Stimulated activated CD8-positive, alpha-beta memory T cell treated with anti-CD3 and anti-CD28 coated beads, Interleukin-4, amount 100 ng/mL, for 4 hours (primary cell): Measurements from ENCODE around the gene CAB39.

Experiments used
- DNase-seq, 2 donors: peaks; one replicate each; pipeline ENCODE4 v3.0.0-alpha.2; 2020; ENCODE audit warnings: low read depth in 2 of 2, low spot score in 1 of 2

Gene CAB39

DNA sequence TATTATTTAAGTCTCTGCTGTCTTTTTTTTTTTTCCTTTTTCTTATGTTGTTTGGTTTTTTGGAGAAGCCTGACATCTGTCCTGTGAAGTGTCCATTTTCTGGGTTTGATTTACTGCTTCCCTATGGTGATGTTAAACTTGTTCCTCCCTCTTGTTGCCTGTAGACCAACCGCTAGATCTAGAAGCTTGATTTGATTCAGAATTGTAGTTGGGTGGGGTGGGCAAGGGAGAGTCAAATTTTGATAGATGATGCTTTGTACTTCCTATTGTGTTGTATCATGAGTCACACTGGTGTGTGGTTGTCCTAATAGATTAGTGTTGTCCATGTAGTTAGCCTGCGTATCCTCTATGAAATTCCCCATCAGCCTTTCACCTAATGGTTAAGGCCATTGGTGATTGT lies 35.4 kb downstream of the CAB39 start:
- no peak for DNase-seq

DNA sequence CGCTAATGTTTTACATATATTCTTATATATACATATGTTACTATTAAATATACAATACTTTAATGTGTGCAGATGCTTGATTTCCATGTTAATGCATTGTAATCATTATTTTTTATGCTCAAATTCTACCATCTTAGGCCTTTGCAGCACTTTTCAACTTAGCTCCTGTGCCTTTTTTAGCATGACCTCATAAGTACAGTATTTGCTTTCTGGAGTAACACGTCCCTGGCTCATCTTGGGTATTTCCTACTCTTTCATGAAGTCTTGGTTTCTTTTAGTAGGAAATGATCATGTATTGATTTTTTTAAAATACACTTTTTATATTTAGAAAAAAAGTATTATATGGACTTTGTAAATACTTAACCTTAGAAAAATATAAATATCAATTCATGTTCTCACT lies 36.5 kb downstream of the CAB39 start:
- no peak for DNase-seq

DNA sequence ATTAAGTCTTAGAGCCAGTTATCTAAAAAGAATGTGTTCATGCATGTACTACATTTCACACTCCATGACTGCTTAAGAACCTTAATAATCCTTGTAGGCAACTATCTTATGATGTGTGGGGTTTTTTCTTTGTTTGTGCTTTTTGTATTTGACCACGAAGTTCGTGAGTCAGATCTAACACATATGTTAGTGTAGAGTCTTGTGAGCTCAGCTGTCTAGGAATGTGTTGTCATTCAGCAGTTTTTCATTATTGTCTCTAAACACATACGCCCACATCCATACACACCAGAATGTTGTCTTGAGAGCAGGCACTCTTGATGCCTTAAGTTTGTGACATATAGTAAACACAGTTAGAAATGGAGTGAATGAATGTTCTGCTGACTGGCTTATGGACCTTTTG lies 38.4 kb downstream of the CAB39 start:
- DNase-seq = no peak

DNA sequence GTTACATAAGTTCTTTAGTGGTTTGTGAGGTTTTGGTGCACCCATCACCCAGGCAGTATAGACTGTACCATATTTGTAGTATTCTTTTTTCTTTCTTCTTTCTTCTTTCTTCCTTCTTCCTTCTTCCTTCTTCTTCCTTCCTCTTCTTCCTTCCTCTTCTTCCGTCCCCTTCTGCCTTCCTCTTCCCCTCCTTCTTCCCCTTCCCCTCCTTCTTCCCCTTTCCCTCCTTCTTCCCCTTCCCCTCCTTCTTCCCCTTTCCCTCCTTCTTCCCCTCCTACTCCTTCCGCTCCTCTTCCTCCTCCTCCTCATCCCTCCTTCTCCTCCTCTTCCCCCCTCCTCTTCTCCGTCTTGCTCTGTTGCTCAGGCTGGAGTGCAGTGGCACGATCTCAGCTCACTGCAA lies 41.6 kb downstream of the CAB39 start:
- DNase-seq = no peak

DNA sequence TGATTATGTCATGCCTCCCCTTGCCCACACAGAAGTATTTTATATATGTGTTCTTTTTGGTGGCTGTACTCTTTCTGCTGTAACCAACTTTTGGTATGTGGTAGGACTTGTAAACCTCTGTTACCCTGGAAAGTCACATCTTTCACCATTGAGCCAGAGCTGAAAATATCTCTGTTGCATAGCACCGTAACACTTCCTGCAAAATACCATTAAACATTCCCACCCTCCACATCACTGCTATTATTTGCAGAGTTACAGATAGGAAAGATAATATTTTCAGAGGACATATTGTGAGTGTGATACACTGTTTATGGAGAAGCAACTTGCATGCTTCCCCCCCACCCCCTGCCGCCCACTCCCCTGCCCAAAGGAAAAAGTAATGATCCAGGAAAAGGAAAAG lies 44.8 kb downstream of the CAB39 start:
- no peak for DNase-seq

DNA sequence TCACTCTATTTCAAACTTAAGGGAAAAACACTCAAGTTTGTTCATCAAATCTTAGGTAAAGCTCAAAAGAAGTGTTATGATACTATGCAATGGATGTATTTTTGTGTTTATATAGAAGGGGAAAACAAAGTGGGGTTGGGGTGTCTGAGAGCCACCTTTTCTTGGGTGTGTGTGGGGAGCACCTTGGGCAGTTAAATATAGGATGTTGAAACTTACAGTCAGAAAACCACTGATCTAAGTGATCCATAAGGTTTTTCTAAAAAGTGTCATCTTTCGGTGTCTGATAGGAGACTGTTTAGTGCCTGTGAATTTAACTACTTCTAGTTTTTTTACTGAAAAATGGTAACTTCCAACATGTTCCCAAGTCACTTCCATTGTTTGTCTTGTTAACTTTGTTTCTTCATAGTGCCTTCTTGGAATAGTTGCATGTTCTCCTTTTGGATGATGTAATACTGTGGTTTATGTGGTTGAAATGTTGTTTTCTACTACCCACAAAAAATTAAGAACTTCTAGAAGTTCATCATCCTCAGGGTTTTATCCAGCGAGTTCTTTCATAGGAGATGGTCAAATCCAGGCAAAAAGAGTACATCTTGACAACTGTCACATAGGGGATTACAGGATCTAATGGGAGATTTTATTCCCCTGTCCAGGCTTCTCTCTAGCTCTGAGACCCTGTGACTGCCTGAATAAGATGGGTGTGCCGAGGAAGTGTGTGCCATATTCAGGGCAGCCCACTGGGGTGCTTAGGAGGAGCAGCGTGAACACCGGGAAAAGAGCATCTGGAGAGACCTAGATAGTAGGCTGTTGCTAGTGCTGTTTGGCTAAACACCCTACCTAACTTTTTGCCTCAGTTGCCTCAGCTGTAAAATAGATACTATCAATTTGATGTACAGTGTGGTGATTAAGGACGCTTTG lies 46.2 kb downstream of the CAB39 start:
- DNase-seq = no peak

DNA sequence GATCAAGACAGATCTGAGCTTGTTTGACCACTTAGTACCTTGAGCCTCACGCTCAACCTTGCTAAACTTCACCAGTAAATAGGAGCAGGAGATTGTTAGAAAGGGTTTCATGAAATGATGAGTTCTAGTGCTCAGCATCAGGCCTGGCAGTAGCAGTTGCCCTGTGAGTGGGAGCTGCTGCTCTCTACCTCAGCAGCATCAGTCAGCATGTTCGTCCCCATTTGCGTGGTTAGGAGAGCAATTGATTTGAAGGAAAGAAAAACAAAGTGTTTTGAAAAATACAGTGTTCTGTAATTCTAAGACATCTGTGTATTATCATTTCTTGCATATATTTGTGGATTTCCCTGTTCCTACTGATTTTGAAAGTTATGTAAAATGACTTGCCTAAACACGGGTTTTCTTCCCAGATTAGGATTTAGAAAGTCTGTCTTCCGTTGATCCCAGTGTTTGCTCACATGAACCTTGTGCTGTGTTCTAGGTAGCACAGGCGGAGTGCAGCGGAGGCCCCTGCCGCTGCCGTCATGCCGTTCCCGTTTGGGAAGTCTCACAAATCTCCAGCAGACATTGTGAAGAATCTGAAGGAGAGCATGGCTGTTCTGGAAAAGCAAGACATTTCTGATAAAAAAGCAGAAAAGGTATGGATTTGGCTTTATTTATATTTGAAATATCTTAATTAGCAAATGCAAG lies 47.0 kb downstream of the CAB39 start:
- DNase-seq = no peak

DNA sequence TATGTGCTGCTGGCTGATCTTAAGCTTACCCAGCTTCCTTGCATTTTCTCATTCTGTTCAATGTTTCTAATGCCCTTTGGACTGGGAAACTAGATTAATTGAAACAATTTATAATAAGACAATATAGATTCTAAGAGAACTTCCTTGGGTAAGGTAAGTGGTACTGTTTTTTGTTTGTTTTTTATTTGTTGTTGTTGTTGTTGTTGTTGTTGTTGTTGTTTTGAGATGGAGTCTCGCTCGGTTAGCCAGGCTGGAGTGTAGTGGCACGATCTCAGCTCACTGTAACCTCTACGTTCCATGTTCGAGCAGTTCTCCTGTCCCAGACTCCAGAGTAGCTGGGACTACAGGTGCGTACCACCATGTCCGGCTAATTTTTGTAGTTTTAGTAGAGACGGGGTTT lies 49.1 kb downstream of the CAB39 start:
- DNase-seq = no peak

DNA sequence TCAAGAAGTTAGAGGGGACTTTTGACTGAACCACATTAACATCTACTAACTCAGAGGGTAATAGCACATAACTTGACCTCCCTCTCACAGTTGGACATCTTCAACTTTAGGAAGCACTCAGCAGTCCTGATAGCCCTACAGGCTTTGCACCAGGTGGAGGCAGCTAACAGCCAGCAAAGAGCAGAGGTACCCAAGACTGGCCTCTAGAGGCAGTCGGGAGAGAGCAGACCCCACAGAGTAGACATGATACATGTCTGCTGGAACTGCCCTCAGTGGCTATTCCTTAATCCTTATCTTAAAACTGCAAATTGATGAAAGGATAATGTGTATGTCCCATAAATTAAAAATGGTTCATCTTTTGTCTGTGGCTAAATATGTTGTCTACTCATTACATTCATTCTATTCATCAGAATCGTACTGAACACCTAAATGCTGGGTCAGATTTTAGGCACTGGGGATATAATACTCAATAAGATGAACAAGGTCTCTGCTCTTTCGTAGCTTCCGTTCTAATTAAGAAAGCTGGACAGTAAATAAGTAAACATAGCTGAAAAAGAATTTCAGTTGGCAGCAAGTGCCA lies 49.8 kb downstream of the CAB39 start:
- DNase-seq = peak in 1 of 2 donors; percentile 6

DNA sequence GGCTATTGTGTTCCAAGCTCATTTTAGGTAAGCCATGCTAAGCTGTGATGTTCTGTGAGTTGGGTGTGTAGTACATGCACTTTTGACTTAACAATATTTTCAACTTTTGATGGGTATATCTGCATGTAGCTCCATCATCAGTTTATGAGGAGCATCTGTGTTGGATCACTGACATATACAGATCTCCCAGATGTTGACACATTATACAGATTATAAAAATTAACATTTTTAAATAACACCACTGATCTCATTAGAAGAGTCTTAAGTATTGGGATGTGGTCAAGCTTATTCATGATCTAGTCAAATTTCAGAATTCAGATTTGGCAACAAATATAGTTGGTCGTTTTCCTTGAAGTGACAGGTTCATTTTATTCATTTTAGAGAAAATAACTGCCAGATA lies 51.7 kb downstream of the CAB39 start:
- no peak for DNase-seq

DNA sequence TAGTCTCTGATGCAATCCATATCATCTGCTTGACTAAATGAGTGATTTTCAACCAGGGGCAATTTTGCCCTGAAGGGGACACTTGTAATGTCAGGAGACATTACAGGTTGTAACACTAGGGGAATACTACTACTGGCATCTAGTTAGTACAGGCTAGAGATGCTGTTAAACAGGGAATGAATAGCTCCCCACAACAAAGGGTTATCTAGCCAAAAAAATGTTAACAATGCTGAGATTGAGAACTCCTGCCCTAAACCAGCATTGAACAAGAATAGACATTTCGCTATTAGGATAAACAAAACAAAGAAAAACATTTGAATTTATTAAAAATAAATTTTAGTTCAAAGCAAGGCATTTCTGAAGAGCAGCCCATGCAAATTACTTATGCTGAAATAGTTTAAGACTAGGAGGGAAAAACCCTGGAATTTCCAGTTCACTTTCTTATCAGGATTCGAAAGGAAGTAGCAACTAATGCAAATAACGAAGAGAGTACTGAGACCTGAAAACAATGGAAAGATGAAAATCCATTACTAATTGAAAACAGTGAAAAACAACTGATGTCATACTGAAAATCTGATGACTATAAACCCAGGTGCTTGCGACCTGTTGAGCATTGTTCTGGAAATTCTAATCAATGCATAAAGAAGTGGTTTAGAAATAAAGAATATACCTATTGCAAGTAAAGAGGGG lies 53.1 kb downstream of the CAB39 start:
- no peak for DNase-seq

DNA sequence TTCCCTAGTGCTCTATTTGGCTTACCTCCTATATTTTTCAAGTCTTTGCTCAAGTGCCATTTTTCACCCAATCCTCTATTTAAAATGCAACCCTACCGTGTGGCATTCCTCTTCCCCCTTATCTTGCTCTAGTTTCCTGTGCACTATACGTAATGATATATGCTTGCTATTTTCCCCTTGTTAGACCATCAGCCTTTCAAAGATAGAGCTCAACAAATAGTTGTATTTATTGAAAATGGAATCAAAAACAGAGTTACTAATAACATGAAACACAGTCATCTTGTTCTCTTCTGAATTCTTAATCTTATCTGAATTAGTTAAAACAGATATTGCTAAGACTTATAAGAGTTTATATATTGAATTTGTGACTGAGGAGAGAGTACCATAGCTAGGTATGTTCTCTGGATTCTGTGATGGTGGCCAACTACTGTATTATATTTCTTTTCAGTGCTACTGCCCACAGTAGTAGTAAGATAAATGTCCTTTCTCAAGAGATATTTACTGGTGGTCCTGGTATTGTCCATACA lies 55.3 kb downstream of the CAB39 start:
- no peak for DNase-seq

DNA sequence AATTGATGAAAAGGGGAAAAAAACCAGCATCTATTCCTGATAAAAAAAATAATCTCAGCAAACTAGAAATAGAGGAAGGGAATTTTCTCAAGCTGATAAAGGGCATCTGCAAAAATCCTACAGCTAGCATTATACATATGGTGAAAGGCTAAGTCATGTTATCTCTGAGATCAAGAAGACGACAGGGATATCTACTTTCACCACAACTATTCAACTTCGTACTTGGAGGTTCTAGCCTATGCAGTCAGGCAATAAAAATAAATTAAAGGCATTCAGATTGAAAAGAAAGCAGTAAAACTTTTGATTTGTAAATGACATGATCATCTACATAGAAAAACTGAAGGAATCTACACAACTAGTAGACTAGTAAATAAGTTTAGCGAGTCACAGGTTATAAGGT lies 58.2 kb downstream of the CAB39 start:
- no peak for DNase-seq

DNA sequence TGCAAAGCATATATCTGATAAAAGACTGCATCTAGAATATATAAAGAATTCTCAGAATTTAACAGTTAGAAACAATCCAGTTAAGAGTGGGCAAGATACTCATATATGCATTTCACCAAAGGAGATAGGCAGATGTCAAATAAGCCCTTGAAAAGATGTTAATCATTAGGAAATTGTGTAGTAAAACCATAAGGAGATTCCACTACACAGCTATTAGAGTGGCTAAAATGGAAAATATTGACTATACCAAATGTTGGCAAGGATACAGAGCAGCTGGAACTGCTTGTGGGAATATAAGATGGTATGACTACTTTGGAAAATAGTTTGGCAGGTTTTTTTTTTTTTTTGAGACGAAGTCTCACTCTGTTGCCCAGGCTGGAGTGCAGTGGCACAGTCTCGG lies 59.5 kb downstream of the CAB39 start:
- DNase-seq = no peak

DNA sequence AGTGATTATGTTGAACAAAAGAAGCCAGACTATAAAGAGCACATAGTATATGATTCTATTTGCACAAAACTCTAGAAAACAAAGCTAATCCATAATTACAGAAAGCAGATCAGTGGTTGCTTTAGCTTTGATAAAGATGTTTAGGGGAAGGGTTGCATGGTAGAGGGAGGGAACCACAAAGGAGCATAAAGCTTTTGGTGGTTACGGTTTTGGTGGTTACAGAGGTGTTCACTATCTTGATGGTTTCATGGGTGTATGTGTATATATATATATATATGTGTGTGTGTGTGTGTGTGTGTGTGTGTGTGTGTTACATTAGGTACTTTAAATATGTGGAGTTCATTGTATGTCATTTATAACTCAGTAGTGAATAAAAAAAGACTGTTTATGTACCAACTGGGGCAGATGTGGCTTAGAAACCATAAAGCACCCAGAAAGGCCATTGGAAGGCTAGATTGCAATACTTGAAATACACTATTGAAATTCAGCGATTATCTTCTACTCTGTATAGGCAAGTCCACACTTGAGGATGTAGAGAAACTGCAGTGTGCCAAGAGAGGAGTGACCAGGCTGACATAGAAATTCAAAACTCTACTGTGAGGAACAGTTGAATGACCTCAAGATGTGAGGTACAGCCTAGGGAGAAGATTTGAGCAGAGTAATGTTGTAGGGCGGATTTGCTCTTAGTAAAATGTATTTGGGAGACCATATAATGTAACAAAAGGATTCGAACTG lies 60.6 kb downstream of the CAB39 start:
- DNase-seq = no peak

DNA sequence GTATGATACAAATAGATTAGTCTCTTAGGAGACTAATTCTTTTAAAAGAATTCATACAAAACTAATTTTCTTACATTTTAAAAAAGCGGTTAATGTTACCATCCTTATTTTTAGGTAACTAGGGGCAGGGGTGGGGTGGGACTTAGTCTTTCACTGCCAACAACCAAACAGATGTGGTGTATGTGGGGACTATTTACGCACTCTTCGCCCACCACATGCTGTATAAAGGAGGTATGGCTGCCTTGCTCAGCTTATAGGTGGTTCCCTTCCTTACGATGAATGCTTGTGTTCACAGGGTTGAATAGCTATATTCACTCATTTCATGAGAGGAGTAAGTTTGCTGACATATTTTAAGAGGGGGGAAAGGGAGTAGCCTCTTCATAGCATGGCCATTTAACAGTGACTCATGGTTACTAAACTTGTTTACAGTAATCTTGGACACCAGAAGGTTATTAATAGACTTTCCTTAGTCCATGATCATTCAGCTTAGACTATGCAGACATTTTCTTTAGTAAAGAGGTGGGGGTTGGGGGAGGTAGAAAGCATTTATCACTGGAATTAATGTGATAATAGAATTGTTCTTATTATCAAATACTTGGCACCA lies 61.8 kb downstream of the CAB39 start:
- no peak for DNase-seq

DNA sequence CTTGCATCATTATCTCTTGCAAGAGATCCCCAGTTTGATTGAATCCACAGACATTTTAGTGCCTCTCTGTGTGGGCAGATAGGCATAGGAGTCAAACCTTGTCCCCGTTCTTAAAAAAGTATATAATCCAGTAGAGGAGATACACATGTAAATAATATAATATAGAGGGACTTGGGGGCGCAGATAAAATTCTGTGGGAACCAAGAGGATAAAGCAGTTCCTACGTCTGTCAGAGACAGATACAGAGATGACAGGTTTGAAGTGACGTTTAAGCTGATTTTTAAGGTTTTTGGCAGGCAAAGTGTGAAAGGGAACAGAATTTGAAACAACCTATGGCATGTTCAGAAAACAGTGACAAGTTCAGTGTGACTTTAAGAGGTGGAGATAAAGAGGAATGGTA lies 63.1 kb downstream of the CAB39 start:
- DNase-seq = no peak

DNA sequence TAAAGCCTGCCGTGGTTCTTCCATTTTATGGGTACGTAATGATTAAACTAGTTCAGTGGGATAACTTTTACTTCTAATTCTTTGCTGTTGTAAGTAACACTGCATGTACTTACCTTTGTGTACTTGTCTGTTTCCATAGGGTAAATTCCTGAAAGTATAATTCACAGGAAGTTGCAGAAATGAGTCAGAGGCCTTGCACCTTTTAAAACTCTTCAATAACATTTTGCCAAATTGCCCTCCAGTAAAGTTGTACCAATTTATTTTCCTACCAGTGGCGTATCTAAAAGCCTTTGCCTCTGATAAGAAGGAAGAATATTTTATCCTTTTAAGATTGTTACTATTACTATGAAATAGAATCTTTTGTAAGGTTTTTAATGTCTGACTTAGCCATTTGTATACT lies 65.1 kb downstream of the CAB39 start:
- no peak for DNase-seq

DNA sequence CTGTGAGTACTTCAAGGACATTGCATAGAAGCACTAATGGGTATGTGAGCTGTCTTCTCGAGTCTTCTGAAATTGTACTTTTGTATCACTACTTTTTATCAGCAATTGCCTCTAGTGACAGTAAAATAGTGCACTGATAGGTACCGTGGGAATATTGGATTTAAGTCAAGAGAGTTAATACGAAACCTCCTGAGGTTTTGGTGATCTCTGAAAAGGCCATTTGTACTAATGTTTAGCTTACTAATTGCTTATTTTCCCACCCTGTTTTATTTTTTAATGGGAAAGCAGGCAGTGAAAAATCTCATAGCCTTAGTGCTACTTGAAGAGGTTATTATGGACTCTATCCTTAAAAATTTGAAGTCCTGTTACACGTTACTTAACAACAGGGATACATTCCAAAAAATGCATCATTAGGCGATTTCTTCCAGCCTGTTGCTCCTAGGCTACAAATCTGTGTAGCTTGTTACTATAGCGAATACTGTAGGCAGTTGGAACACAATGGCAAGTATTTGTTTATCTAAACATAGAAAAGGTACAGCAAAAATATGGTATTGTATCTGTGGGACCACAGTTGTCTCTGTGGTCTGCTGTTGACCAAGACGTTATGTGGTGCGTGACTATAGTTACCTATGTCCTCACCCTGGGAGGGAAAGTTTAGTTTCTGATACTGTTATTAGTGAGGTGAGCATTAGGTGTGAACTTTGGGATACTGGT lies 65.9 kb downstream of the CAB39 start:
- no peak for DNase-seq

DNA sequence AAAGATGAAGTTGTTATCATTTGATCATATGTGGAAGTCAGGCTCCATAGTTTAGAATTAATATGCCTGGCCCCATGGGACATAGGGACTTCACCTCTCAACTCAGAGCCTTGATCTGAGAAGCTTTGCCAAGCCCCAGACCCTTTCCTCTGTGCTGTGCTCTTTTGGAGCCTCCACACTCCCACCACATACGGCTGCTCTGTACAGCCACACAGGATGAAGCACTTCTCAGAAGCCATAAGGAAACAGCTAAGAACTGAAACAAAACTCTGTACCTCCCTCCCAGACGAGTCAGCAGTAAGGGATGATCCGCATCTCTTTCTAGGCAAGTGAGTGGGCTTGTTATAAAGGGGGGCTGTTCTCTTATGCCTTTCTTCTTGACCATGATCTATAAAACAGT lies 66.5 kb downstream of the CAB39 start:
- no peak for DNase-seq
